Measurements from ENCODE around the gene CHST6.
"Not testable (repeated sequence)": the region's sequence is repeated elsewhere in the genome, so short reads cannot be mapped to it uniquely, and the experiment has no call there.

The CHST6 gene

DNA sequence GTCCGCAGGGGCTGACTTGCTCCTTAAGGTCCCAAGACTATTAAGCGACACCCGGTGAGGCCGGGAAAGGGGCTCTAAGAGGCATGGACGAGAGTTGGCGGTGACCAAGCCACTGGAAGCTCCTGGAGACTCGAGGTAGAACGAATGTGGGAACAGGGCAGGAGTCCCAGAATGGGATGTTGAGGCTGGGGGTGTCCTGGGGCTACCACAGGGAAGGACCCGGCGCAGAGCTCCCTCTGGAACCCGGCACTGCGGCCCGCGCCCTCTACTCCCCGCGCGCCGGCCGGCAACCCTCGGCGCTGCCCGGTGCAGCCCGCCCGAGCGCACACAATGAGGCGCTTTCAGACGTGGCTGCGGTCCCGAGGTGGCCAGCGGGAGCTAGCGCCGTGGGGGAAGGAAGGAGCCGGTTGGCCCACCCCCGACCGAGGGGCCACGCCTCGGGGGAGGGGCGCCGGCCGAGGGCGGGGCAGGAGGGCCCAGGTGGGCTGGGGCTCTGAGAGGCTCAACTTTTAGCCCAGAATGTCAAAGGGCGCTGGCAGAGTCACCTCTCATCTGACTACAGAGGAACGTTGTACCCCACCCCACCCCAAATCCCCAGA lies at the start of gene CHST6:
TSS of gene CHST6 (minus strand) at position 366 of the 599 bp plus-strand sequence. CDS start 15,613 bp downstream, outside the sequence.
- DNase-seq (ENCODE audit: low read depth): no peak

DNA sequence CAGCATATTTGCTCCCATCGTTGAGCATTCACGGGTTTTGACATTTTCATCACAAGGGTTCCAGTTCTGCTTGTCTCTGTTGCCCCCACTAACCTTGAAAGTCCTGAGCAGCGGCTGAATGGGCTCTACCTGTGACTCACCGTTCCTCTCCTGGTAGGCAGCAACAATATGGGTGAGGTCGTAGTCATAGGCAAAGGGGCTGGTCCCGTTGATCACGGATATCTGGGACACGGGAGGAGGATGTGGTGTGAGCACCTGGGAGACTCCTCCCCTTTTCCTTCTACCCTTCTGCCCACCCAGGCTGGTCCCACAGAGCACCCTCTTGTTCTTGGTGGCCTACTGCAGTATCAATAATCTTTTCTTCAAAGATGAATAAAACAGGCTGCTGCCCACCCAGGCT lies 47.2 kb upstream of the CHST6 start:
- DNase-seq (ENCODE audit: low read depth): not testable (repeated sequence)

DNA sequence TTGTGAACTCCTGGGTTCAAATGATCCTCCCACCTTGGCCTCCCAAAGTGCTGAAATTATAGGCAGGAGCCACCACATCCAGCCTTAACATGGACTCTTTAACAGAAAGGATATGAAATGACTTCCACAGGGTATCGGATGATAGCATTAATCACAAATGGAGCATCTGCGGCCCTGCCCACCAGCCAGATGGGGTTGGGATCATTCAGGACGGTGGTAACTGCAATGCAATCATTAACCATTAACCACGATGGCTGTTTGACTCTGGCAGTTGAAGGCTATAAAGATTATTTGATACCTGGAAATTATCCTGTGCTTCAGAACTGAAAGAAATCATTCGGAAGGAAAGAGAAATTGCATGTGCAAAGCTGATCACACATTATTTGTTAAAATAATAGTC lies 46.0 kb upstream of the CHST6 start:
- no peak for DNase-seq (ENCODE audit: low read depth)

DNA sequence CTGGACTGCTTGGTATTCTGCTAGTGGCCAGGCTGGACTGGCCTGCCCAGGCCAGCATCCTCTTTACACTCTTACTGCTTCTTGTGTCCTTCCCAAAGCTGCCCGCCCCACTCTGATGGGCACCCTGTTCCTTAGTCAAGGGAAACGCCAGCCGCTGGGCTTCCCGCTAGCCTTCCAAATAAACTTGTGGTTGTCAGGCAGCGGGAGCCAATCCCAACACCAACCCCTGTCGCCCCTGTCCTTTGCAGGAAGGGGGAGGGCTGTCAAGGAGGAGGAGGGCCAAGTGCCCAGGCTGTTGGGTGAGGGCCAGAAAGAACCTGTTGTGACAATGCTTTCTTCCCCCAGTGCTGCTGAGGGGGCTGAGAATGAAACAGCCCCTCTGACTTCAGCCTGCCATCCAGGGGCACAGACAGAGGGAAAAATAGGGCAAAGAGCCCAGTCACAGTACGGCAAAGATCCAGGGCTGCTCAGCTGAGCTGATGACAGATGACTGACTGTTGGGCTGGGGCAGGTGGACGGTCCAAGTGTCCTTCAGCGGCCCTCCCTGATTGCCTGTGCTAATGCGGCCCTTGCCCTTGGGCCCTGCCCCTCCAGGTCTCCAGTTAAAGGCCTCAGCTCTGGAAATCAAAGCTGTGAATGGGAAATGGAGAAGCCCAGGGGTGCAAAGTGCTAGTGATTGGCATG lies 43.8 kb upstream of the CHST6 start:
- not testable (repeated sequence) for DNase-seq (ENCODE audit: low read depth)

DNA sequence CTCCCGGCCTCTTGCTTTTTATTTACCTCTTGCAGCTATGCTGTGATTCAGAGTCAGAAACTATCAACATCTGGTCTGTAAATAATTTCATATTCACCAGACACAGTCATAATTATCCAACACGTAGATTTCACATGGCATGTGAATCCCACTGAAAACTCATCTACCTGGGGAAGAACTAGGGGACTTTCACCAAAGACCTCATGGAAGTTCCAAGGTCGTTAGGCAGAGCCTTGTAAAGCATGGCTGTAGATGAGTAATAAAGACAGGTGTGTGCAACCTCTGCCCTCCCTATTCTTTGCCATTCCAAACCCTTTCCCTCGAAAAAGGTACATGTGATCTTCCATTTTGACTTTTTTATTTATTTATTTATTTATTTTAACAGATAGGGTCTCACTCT lies 42.5 kb upstream of the CHST6 start:
- no peak for DNase-seq (ENCODE audit: low read depth)

DNA sequence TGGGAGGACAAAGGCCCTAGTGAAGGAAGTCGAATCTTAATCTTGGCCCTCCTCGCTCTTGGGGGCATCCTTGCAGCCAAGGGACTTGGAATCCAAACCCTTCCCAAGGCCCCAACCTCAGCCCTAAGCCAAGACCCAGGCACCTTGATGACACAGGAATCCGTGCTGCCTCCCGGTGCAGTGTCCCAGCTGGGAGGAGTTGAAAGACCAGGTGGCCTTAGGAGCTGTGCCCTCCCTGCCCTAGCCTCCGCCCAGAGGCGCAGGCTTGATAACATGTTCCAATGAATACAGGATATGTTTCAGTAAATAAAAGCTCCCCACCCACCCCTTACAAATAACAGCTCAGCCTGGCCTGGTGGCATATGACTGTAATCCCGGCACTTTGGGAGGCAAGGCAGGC lies 40.7 kb upstream of the CHST6 start, which contains the start of gene CHST5:
TSS of gene CHST5 (minus strand) at position 208 of the 400 bp plus-strand sequence. CDS start 5,724 bp downstream, outside the sequence.
- no peak for DNase-seq (ENCODE audit: low read depth)

DNA sequence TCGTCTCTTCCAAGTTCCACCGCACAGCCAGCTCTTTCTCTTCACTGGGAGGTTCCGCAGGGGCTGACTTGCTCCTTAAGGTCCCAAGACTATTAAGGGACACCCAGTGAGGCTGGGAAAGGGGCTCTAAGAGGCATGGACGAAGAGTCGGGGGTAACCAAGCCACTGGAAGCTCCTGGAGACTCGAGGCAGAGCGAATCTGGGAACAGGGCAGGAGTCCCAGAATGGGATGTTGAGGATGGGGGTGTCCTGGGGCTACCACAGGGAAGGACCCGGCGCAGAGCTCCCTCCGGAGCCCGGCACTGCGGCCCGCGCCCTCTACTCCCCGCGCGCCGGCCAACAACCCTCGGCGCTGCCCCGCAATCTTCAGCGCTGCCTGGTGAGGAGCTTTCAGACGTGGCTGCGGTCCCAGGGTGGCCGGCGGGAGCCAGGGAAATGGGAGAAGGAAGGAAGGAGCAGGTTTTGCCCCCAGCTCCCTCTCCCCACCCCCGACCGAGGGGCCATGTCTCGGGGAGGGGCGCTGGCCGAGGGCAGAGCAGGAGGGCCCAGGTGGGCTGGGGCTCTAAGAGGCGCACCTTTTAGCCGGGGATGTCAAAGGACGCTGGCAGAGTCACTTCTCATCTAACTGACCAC lies 40.1 kb upstream of the CHST6 start:
- DNase-seq (ENCODE audit: low read depth): no peak

DNA sequence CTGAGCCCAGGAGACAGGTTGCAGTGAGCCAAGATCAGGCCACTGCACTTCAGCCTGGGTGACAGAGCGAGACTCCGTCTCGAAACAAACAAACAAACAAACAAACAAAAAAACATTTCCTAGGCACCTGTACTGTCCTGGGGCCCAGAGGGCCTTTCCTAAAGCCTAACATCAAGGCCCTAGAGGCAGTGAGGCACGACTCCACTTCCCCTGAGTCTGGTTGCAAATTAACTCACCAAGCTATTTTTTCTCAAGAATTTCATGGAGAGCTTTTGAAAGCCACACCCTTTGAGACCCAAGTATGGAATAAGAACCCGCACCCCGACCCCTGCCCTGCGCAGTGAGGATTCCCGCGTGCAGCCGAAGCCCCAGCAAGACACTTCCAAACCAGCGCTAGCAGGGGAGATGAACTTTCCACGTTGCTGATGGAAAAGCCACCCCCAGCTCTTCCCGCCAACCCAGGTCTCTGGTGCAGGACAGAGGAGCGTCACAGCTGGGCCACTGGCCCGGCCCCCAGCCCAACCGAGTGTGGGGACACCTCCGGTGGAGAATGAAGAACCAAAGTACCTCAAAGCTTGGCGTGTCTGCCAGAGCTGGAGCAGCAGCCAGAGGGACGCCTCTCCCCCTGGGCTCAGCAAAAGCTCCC lies 39.4 kb upstream of the CHST6 start:
- no peak for DNase-seq (ENCODE audit: low read depth)

DNA sequence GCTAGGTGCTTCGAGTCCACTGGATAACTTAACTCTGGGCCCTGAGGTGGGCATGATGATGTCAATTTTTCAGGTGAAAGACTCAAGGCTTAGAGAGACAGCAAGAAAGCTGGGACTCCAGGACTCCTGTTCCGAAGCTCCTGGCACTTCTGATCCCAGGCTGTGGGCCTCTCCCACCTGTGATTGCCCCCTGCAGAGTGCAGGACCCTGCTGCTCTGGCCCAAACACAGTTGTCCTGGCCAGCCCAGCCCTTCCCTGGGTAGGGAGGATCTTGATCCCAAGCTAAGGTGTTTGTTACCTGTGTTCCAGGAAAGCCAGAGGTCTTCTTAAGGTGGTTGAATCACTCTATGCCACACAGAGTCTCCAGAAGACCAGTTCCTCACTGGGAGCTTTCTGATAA lies 37.5 kb upstream of the CHST6 start:
- DNase-seq (ENCODE audit: low read depth): no peak

DNA sequence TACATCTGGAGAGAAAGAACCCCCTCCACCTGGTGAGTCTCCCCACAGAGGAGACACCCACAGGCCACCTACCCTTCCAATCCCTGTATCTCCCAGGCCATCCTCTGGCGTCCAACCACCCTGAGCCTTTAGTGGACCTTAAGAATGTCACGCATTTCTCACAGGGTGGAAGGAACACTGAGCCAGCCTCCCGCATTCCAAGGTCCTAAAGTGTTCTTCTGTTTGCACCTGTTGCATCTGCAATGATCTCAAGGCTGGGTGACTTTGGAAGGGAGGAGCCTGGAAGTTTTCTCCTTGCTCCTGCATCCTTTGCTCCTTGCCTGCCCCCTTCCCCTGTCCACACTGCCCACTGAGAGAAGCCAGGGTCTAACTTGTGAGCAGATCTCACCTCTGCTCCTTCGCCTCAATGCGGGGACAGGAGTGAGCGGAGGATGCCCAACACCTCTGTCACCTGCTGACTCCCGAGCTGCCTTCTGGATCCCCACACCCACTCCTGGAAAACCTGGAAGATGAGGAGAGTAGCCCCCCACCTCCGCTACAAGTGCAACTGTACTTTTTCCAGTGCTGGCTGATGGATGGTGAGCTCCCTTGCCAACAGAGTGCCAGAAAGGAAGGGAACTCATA lies 37.0 kb upstream of the CHST6 start:
- no peak for DNase-seq (ENCODE audit: low read depth)

DNA sequence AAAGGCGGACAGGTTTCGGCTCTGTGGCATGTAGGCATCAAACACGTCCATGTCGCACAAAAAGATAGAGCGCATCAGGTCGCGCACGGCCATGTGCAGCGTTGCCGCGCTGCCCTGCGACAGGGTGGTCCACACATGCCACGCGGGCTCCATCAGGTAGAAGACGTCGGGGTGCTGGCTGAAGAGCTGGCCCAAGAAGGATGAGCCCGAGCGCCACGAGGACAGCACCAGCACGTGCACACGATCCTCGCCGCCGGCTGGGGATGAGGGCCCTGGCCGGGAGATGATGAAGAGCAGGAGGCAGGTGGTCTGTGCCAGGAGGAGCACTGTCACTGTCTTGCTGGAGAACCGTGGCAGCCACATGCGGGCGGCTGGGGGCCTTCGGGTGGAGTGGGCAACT lies 34.7 kb upstream of the CHST6 start:
- DNase-seq (ENCODE audit: low read depth): no peak

DNA sequence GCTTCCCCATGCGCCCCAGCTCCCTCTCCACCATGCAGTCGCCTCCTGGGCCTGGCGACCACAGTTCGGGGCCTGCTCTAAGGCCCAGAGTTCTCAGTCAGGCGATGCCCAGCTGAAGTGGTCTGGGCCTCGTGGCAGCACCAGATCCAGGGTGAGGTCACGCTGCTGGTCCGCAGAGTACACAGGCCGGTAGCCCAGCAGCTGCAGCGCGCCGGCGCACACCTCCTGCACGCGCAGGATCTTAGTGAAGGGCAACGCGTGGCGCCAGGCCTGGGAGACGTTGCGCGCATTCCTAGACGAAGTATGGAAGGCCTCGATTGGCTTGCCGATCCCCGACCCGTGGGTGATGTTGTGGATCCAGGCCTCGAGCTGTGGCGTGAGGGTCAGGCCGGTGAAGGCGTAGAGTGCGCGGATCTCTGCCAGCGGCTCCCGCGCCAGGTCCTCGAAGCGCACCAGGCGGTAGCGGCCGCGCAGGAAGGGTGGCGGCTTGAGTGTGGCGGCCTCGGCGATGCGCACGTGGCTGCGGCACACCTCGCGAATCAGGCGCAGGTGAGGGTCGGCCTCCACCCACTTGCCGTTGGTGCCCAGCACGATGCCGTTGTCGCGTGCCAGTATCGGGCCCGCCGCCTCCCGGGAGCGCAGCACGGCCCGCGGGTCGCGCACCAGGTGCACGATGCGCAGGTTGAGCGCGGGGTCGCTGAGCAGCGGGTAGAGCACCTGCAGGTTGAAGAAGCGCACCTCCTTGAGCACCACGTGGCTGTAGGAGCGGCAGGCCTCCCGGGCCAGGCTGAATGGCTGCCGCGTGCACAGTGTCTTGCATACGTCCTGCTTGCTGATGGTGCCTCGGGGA lies 34.0 kb upstream of the CHST6 start:
- no peak for DNase-seq (ENCODE audit: low read depth)

DNA sequence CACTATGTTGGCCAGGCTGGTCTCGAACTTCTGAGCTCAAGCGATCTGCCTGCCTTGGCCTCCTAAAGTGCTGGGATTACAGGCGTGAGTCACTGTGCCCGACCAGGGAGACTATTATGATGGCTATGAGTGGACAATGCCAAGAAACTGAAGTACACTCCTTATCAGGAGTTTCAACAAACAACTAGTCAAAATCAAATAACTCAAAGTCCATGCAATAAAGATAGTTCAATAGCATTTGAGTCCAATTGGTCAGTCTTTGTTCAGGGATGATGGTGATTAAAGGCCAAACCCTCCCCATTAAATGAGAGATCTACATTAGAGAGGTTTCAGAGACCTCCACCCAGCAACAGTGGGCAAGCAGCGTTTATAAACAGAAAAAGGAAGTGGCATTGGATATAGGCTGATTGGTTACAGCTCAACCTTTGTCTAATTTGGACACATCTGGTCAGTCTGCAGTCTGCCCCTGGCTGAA lies 32.6 kb upstream of the CHST6 start:
- no peak for DNase-seq (ENCODE audit: low read depth)

DNA sequence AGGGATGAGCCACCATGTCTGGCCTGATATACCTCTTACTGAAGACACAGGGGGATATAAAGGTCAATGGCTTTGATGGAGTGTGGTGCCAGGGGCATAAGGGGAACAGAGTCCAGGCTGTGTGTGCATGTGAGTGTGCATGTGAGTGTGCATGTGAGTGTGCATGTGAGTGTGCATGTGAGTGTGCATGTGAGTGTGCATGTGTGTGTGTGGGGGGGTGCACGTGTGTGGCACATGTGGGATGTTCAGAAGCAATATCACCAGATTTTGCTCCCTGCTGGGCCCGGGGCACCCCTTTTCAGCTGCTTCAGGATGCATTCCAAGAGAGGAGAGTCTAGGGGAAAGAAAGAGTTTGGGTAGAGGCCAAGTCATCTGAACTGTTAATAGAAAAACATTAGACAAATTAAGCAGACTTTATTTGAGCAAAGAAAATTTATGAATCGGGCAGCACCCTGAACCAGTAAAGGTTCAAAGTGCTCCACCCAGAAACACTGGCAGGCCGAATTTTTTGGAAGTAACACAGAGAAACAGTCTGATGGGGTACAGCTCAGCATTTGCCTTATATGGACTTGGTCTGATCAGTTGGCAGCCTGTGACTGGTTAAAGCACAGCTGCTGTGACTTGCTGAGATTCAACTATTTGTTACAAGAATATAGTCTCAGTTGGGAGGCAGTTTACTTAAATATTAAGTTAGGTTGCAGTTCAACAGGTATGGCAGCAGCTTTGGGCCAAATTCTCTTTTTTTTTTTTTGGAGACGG lies 31.0 kb upstream of the CHST6 start:
- no peak for DNase-seq (ENCODE audit: low read depth)

DNA sequence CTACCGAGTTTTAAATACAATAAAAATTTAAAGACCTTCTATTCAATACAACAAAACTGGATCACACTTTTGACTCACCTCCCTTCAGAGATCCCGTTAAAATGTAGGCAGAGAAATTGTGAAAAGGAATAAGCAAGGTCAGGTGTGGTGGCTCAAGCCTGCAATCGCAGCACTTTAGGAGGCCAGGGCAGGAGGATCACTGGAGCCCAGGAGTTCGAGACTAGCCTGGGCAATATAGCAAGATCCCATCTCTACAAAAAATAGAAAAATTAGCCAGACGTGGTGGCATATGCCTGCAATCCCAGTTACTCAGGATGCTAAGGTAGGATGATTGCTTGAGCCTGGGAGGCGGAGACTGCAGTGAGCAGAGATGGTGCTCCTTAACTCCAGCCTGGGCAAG lies 23.9 kb upstream of the CHST6 start:
- DNase-seq (ENCODE audit: low read depth): no peak

DNA sequence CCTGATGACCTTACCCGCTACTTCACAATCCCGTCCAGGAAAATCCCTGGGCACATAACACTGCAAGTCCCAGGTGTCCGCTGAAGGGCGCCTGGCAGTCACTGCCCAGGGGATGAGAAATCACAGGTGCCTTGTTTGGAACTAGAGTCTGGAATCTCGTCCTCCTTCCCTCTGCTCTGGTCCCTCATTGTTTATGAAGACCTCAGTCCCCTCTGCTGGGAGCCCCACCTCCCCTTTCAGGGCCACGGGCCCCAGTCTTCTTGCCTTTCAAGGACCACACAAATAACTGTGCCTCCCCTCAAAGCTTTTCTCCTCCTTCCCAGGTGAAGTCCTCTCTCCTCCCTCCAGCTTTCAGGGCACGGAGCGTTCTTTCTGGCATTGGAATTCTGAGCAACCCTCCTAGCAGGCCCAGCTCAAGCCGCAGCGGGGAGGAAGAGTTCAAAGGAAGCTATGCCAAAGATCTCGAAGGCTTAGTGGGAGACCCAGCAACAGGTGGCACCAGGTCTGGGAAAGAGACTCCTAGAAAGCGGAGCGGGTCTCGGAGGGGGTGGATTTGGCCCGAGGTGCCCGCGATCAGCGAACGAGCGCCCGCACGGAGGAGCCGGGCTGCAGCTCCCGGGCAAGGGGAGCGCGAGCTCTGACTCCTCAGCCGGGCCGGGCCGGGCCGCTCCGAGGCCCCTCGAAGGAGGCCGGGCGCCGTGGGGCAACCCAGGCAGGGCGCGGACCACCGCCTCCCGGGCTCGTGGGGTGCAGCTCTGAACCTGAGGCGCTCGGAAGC lies 21.1 kb upstream of the CHST6 start:
- DNase-seq (ENCODE audit: low read depth): not testable (repeated sequence)

DNA sequence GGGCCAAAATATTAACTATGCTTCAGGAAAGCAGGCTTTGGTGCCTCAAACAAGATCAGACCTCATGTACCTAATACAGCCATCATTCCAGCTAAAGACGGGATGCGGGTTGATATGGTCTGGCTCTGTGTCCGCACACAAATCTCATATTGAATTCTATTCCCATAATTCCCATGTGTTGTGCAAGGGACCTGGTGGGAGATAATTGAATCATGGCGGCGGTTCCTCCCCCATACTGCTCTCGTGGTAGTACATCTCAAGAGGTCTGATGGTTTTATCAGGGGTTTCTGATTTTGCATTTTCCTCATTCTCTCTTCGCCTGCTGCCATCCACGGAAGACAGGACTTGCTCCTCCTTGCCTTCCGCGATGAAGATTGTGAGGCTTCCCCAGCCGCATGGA lies 19.1 kb upstream of the CHST6 start:
- no peak for DNase-seq (ENCODE audit: low read depth)

DNA sequence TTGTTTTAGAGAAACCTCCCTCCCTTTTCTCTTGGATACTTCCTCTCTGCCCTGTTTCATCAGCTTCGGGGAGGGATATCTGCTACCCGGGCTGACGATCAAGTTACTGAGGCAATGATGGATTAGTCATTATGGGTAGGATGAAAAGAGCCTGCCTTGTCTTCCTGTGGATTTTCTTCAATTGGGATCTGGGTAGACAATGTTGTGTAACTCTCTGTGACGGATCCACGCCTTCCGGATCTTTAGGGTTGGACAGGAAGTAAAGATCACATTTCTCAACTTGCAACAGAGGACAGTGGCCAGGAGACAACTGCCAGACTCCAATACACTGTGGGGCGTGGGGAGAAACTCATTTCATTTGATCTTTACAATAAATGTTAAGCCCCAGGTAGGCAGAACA lies 11.3 kb upstream of the CHST6 start:
- DNase-seq (ENCODE audit: low read depth): peak; percentile 79

DNA sequence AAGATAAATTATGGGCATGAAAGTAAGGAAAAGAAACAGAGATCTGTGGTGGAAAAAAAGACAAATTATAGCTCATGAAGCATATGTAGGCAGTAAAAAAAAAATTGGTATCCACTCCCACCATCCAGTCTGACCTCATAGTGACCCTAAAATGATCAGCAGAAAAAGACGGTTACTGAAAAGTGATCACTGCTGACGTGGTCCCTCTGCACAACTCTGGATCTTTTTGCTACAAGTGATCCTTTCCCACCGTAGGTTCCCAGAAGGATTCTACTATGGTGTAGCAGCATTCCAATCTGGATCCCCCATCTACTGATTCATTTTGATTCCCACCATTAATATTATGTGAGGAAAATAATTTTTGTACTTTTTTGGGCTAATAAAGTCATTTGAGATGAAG lies 10.9 kb upstream of the CHST6 start:
- DNase-seq (ENCODE audit: low read depth): no peak

DNA sequence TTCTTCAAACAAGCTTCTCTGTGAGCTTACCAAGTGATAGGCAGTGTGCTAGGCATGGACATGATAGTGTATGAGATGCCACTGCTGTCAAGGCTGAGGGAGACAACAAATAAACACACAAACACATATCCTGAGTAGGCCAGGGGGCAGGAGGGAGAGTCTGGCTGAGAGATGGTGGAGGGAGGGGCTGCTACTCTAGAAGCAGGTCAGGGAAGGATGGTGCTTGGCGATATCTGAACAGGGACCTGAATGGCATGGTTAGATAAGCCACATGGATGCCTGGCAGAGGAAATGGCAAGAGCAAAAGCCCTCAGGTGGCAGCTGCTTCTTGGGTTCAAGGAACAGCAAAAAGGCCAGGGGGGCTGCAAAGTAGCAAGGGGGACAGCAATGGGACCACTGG lies 8.6 kb upstream of the CHST6 start:
- no peak for DNase-seq (ENCODE audit: low read depth)

Measured in fibroblast of the conjunctiva (primary cell).